Kidney (tissue), 14 donors: Measurements from ENCODE around the gene KIF22. TPM values are rescaled to one million over a fixed set of nuclear protein-coding genes. Genes with fewer than 3 reads are reported as not detected.
A peak's percentile ranks its signal among the peaks of the same experiment; 100 is the strongest.
"Not testable (repeated sequence)": the region's sequence is repeated elsewhere in the genome, so short reads cannot be mapped to it uniquely, and the experiment has no call there.

ENCODE experiments used
- DNase-seq, 5 donors: peaks; one replicate each; pipeline ENCODE4 v3.0.0-alpha.2; 2013 to 2020
- FAIRE-seq: peaks from 2 replicates; lab custom pipeline; 2012; peaks lifted over from hg19 to GRCh38; lab: Jason Lieb, UNC
- H3K27ac ChIP-seq, 2 donors: one replicate each; pipeline ENCODE4 v1.7.0; 2013; ENCODE audit warnings: low read depth in 2 of 2, low read length in 2 of 2, inconsistent platforms in 1 of 2
- H3K27me3 ChIP-seq: one replicate; pipeline ENCODE4 v1.7.1; 2013; ENCODE audit warnings: low read length, inconsistent platforms; ENCODE audit not compliant: control insufficient read depth, insufficient read depth
- H3K36me3 ChIP-seq, 3 donors: one replicate each; pipeline versions ENCODE4 v1.7.0 to v1.7.1; 2013; ENCODE audit warnings: low read length in 3 of 3, control low read depth in 1 of 3, inconsistent platforms in 1 of 3; ENCODE audit not compliant: insufficient read depth in 3 of 3, control insufficient read depth in 2 of 3
- H3K4me1 ChIP-seq, 3 donors: one replicate each; pipeline versions ENCODE4 v1.7.0 to v1.7.1; 2013; ENCODE audit warnings: low read length in 3 of 3, inconsistent platforms in 1 of 3, low read depth in 1 of 3; ENCODE audit not compliant: control insufficient read depth in 2 of 3, insufficient read depth in 2 of 3
- H3K4me3 ChIP-seq, 3 donors: one replicate each; pipeline versions ENCODE4 v1.7.0 to v1.8.1; 2013; ENCODE audit warnings: low read length in 3 of 3, control low read depth in 1 of 3, inconsistent platforms in 1 of 3
- H3K9ac ChIP-seq, 3 donors: one replicate each; pipeline versions ENCODE4 v1.7.0 to v1.7.1; 2013; ENCODE audit warnings: low read length in 3 of 3, control low read depth in 1 of 3, inconsistent platforms in 1 of 3
- H3K9me3 ChIP-seq, 3 donors: one replicate each; pipeline versions ENCODE4 v1.7.0 to v1.7.1; 2013; ENCODE audit warnings: low read length in 3 of 3, control low read depth in 1 of 3, inconsistent platforms in 1 of 3; ENCODE audit not compliant: control insufficient read depth in 2 of 3, insufficient read depth in 1 of 3
- CTCF ChIP-seq: IDR thresholded peaks from 3 replicates; pipeline ENCODE4 v1.5.1; 2012; ENCODE audit warnings: mild to moderate bottlenecking, moderate library complexity, borderline replicate concordance; ENCODE audit not compliant: insufficient read depth; ENCODE audit errors: extremely low read depth
- intact Hi-C: fragments of 100-400 bp; cut with DNase I; formaldehyde crosslinking; loops from one replicate; pipeline ENCODE4 v1.11.1; 2022
- polyA plus RNA-seq: library from polyadenylated mRNA; stranded (reverse); fragments of 350-450 nt; fragmentation: Illumina TruSeq; extraction: RNeasy Lipid Tissue Mini Kit (QIAGEN cat#74804); gene quantifications from one replicate; pipeline ENCODE4 v1.2.3, GENCODE V29; 2014; ENCODE audit warnings: low read depth, low replicate concordance; ENCODE audit not compliant: insufficient read depth
- total RNA-seq: library from RNA; stranded (reverse); fragmentation: NEBNext Ultra II Directional; extraction: Animal tissue kit (Norgen Biotek cat#: 25700); gene quantifications from one replicate; pipeline ENCODE4 v1.2.1, GENCODE V29; 2021
- donor health status: control.
- donor health status: control.
- donor health status: control.
- donor health status: control.
- donor health status: control.
- donor health status: DM: yes; HTN: yes; CAD: no.
- donor health status: Normal renal cell carcinoma (clear cell type).

The KIF22 gene
- total and polyA plus RNA-seq, 2 donors from 2014 or later = 32.3 to 42.9 TPM

GRCh38 chr16:29745853-29746345 lies 44.7 kb upstream of the KIF22 start, which contains the start of gene C16orf54:
Gene C16orf54, minus strand, starts transcription at chr16:29745990. Its CDS starts 1,039 bp downstream, at chr16:29744951.
- peak in 2 of 5 donors; percentile 11 to 91 for DNase-seq
- no peak for TF ChIP-seq CTCF
- no peak within 1 kb of the TSS for H3K4me3 ChIP-seq
- no peaks in the 10 kb centered on the region for H3K27me3 ChIP-seq
- no peak within 1 kb of the TSS for H3K27ac ChIP-seq
- no peaks in the 10 kb centered on the region for H3K9me3 ChIP-seq
- no peaks in the 10 kb centered on the region for H3K4me1 ChIP-seq
- no peak for FAIRE-seq
- intact Hi-C loops = no loop called here
- no peaks in the 10 kb centered on the region for H3K36me3 ChIP-seq
- no peak within 1 kb of the TSS for H3K9ac ChIP-seq

DNA sequence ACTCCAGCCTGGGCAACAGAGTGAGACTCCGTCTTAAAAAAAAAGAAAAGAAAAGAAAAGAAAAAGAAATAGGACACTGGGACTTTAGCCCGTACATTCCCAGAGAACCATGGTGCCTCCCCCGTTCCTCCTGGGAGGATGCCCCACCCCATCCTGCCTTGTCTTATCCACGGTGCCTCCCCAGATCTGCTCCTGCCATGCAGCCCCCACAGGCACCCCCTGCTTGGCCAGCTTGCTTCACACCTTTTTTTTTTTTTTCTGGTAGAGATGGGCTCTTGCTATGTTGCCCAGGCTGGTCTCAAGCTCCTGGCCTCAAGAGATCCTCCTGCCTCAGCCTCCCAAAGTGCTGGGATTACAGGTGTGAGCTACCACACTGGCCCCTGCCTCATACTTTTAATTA lies 44.0 kb upstream of the KIF22 start:
- FAIRE-seq, H3K27me3 ChIP-seq, H3K4me1 ChIP-seq, DNase-seq, H3K4me3 ChIP-seq, H3K9me3 ChIP-seq, intact Hi-C loops, H3K27ac ChIP-seq, H3K36me3 ChIP-seq, H3K9ac ChIP-seq: not testable (repeated sequence)

GRCh38 chr16:29747947-29748759 lies 42.4 kb upstream of the KIF22 start:
- Histone ChIP-seq H3K9ac (no peak overlapping the region), H3K4me1 (no peaks in the 10 kb centered on the region), H3K27me3 (no peaks in the 10 kb centered on the region), H3K9me3 (no peaks in the 10 kb centered on the region), H3K27ac (no peak overlapping the region), H3K36me3 (no peaks in the 10 kb centered on the region), H3K4me3 (no peak overlapping the region)
- FAIRE-seq = no peak
- no peak for TF ChIP-seq CTCF
- peak in 1 of 5 donors; percentile 70 for DNase-seq
- intact Hi-C loops = no loop called here

GRCh38 chr16:29748760-29749149 lies 41.8 kb upstream of the KIF22 start:
- H3K4me1 ChIP-seq, H3K27me3 ChIP-seq, H3K27ac ChIP-seq, H3K9me3 ChIP-seq, intact Hi-C loops, H3K9ac ChIP-seq, H3K4me3 ChIP-seq, DNase-seq, H3K36me3 ChIP-seq, FAIRE-seq: not testable (repeated sequence)
